ENCODE results near the gene NCOA5. TPM values are rescaled to one million over a fixed set of nuclear protein-coding genes. Genes with fewer than 3 reads are reported as not detected.
A peak's percentile ranks its signal among the peaks of the same experiment; 100 is the strongest.

The NCOA5 gene
- total RNA-seq, 1 donor from 2014 or later: 20.9 TPM

DNA sequence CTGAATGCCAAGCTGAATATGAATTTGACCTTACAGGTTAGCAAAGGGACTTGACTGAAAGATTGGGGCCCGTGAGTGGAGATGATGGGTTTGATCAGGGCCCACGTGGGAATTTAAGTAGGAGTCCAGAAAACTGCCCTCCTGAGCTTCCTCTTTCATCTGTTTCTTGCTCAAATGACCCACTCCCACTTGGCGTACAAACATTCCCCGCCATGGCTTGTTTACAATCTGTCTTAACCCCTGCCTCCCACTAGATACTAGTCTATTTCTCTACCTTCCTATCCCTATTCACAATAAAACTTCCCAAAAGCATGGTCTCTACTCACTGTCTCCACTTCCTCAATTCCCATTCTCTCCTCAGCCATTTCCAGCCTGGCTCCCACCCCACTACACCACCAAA is 71.7 kb downstream of the NCOA5 start:
- no peak for DNase-seq (ENCODE audit: low read depth)
- no peak overlapping the region for H3K4me3 ChIP-seq (ENCODE audit: low read depth, low read length)
- TF ChIP-seq, protein P1, sequence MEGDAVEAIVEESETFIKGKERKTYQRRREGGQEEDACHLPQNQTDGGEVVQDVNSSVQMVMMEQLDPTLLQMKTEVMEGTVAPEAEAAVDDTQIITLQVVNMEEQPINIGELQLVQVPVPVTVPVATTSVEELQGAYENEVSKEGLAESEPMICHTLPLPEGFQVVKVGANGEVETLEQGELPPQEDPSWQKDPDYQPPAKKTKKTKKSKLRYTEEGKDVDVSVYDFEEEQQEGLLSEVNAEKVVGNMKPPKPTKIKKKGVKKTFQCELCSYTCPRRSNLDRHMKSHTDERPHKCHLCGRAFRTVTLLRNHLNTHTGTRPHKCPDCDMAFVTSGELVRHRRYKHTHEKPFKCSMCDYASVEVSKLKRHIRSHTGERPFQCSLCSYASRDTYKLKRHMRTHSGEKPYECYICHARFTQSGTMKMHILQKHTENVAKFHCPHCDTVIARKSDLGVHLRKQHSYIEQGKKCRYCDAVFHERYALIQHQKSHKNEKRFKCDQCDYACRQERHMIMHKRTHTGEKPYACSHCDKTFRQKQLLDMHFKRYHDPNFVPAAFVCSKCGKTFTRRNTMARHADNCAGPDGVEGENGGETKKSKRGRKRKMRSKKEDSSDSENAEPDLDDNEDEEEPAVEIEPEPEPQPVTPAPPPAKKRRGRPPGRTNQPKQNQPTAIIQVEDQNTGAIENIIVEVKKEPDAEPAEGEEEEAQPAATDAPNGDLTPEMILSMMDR (conservative IDR thresholded peaks at IDR 0.05; ENCODE audit: low read depth, low read length): no peak

DNA sequence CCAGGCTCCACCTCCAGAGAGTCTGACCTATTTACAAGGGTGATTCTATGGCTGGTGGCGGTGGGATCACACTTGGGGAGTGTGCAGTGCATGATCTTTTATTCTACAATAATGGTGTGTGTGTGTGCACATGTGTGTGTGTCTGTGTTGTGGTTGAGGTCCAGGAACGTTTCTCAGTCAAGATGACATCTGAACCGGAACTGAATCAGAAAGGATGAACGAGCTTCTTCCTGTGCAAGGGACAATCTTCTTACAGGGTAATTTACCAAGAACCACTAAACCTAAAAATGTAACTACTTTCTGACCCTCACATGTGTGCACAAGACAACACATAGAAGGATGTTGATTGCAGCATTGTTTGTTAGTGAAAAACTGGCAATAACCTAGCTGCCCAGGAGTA is 72.5 kb downstream of the NCOA5 start:
- no peak overlapping the region for H3K4me3 ChIP-seq (ENCODE audit: low read depth, low read length)
- TF ChIP-seq, protein P1 (conservative IDR thresholded peaks at IDR 0.05; ENCODE audit: low read depth, low read length): no peak
- DNase-seq (ENCODE audit: low read depth): no peak

DNA sequence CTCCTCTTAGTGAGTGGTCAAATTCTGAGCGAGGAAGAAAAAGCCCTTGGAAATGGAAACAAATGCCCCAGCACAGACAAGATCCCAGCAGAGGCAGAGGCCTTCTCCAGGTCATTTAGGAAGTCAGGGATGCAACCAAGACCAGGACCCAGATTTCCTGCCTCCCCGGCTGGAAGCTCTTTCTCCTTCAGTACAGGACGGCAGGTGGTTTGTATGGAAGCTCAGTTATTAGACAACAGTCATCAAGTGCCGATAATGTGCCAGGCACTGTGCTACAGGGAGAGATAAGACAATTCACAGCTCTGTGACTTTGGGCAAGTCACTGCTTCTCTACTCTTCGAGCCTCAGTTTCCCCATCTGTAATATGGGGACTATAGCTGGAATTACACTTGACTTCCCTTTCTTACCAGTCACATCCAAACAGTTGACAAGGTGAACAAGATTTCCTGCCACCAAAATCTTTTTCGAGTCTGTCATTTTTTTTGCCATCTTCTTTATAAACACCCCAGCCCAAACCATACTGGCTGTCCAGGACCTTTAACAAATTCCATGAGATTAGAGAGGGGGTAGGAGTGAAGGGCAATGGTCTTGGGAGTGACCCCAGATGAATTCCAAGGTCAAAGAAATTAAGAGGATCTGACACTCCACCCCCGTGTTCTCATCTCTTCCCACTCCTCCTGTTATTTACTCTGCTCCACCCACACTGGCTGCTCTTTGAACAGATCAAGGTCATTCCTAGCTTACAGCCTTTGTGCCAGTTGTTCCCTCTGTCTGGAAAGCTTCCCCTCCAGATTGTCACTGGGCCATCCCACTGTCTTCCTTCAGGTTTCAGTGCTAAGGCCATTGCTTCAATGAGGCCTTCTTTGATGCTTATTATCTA is 75.0 kb downstream of the NCOA5 start:
- H3K4me3 ChIP-seq (ENCODE audit: low read depth, low read length): no peak overlapping the region
- TF ChIP-seq, protein P1 (conservative IDR thresholded peaks at IDR 0.05; ENCODE audit: low read depth, low read length): no peak
- no peak for DNase-seq (ENCODE audit: low read depth)

DNA sequence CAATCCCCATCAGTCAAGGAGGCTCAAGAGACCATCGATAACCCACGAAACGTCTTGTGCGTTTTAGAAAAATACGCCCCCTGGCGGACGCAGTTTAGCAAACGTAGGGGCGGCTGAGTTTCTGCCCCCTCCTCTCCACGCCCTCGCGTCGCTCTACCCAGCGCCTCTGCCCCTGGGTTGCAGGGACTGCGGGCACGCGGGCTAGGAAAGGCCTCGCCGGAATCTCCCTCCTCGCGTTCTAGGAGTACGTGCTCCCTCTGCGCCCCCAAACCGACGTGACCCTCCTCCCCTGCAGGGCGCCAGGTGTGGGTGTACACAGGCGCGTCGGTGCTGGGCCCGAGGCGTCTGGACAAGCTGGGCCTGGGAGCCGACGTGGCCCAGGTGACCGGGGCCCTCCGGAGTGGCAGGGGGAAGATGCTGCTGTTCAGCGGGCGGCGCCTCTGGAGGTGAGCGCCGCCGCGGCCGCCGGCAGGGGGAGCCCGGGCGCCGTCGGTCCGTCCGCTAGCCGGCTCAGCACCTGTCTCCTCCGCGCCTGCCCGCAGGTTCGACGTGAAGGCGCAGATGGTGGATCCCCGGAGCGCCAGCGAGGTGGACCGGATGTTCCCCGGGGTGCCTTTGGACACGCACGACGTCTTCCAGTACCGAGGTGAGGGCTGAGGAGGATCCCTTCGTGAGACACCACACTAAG is 75.8 kb downstream of the NCOA5 start:
- no peak for DNase-seq (ENCODE audit: low read depth)
- TF ChIP-seq, protein P1 (conservative IDR thresholded peaks at IDR 0.05; ENCODE audit: low read depth, low read length): peak; percentile 62
- H3K4me3 ChIP-seq (ENCODE audit: low read depth, low read length): no peak overlapping the region

DNA sequence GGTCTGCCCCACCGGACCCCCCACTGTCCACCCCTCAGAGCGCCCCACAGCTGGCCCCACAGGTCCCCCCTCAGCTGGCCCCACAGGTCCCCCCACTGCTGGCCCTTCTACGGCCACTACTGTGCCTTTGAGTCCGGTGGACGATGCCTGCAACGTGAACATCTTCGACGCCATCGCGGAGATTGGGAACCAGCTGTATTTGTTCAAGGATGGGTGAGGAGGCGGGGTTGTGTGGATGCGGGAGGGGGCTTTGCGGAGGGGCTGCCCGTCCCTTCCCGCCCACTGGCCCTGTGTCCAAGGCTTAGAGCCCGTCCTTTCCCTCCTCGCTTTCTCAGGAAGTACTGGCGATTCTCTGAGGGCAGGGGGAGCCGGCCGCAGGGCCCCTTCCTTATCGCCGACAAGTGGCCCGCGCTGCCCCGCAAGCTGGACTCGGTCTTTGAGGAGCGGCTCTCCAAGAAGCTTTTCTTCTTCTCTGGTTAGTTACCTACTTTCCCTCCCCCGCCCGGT is 76.4 kb downstream of the NCOA5 start:
- TF ChIP-seq, protein P1 (conservative IDR thresholded peaks at IDR 0.05; ENCODE audit: low read depth, low read length): no peak
- no peak overlapping the region for H3K4me3 ChIP-seq (ENCODE audit: low read depth, low read length)
- DNase-seq (ENCODE audit: low read depth): no peak

DNA sequence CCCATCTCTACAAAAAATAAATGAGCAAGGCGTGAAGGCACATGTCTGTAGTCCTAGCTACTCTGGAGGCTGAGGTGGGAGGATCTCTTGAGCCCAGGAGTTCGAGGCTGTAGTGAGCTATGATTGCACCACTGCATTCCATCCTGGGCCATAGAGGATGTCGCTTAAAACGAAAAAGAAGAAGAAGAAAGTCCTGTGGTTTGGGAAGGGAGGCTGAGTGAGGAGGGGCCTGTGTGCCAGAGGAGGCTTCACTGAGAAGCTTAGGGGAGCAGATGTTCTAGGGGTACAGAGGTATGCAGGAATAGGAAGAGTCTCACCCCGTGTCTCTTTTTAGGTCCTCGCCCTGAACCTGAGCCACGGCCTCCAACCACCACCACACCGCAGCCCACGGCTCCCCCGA is 76.8 kb downstream of the NCOA5 start:
- TF ChIP-seq, protein P1 (conservative IDR thresholded peaks at IDR 0.05; ENCODE audit: low read depth, low read length): no peak
- DNase-seq (ENCODE audit: low read depth): no peak
- no peak overlapping the region for H3K4me3 ChIP-seq (ENCODE audit: low read depth, low read length)
